ENCODE measurements around the gene MAN1B1.

Gene MAN1B1

DNA sequence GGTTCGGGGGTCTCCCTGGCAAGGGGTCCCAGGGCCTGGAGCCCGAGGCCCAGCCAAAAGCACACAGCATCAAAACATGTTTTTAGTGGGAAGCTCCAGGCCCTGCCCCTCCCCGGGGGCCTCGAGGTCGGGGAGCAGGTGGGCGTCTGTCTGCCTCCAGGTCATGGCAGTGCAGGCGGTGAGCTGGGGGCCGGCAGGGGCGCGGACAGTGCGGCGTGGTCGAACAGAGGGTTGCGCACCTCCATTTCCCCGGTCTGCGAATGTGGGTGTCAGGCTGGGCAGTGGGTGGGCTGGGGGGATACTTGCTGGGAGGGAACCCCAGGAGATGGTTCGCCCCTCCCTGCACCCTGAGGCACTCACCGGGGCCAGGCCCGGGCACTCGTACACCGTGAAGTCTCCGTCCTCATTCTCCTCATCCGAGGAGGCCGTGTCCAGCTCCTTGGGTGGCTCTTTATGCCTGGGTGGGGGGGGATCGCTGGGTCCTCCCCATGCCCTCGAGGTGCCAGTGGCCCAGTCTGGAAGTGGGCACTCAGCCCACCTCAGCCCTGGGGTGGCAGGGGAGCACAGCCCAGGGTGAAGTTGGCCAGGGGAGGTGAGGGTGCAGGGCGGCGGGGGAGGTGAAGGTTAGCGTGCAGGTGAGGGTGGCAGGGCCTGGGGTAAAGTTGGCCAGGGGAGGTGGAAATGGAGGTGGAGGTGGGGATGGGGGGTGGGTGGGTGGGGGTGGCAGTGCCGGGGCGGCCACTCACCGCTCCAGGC lies 47.0 kb upstream of the MAN1B1 start:
- TF ChIP-seq, protein P1, sequence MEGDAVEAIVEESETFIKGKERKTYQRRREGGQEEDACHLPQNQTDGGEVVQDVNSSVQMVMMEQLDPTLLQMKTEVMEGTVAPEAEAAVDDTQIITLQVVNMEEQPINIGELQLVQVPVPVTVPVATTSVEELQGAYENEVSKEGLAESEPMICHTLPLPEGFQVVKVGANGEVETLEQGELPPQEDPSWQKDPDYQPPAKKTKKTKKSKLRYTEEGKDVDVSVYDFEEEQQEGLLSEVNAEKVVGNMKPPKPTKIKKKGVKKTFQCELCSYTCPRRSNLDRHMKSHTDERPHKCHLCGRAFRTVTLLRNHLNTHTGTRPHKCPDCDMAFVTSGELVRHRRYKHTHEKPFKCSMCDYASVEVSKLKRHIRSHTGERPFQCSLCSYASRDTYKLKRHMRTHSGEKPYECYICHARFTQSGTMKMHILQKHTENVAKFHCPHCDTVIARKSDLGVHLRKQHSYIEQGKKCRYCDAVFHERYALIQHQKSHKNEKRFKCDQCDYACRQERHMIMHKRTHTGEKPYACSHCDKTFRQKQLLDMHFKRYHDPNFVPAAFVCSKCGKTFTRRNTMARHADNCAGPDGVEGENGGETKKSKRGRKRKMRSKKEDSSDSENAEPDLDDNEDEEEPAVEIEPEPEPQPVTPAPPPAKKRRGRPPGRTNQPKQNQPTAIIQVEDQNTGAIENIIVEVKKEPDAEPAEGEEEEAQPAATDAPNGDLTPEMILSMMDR (IDR thresholded peaks at IDR 0.05; ENCODE audit: poor library complexity, severe bottlenecking): no peak
- no peak for ATAC-seq (ENCODE audit: low read depth)
- Histone ChIP-seq H3K4me3 (ENCODE audit: severe bottlenecking) (no peak overlapping the region), H3K27ac (ENCODE audit: poor library complexity, severe bottlenecking) (no peak overlapping the region), H3K9me3 (ENCODE audit: severe bottlenecking) (no peaks in the 10 kb centered on the region), H3K36me3 (ENCODE audit: low read depth) (peaks cover 9% of the 10 kb centered on the region), H3K4me1 (ENCODE audit: insufficient read depth, poor library complexity, severe bottlenecking) (peaks cover under 1% of the 10 kb centered on the region), H3K27me3 (ENCODE audit: insufficient read depth, poor library complexity, severe bottlenecking) (no peaks in the 10 kb centered on the region)
- no peak for DNase-seq (ENCODE audit: low spot score)

DNA sequence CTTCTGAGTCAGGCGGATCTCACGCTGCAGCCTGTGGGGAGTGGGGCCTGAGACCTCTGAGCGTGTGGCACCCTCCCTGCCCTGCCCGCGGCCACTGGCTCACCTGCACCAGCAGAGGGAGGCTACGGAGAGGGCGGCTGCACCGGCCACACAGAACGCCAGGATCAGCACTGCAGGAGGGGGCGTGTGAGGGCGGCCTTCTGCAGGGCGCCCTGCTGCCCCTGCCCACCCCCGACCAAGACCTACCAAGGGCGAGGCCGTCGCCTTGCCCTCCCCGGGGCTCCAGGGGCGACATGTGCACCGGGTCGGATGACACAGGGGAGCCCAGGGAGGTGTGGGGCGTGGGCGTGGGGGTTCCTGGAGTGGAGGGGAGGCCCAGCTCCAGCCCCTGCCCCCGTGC lies 46.2 kb upstream of the MAN1B1 start:
- Histone ChIP-seq H3K36me3 (ENCODE audit: low read depth) (peaks cover 9% of the 10 kb centered on the region), H3K4me3 (ENCODE audit: severe bottlenecking) (no peak overlapping the region), H3K27ac (ENCODE audit: poor library complexity, severe bottlenecking) (no peak overlapping the region), H3K27me3 (ENCODE audit: insufficient read depth, poor library complexity, severe bottlenecking) (no peaks in the 10 kb centered on the region), H3K9me3 (ENCODE audit: severe bottlenecking) (no peaks in the 10 kb centered on the region), H3K4me1 (ENCODE audit: insufficient read depth, poor library complexity, severe bottlenecking) (no peaks in the 10 kb centered on the region)
- ATAC-seq (ENCODE audit: low read depth) (no peak), DNase-seq (ENCODE audit: low spot score) (no peak)
- TF ChIP-seq, protein P1 (IDR thresholded peaks at IDR 0.05; ENCODE audit: poor library complexity, severe bottlenecking): no peak

DNA sequence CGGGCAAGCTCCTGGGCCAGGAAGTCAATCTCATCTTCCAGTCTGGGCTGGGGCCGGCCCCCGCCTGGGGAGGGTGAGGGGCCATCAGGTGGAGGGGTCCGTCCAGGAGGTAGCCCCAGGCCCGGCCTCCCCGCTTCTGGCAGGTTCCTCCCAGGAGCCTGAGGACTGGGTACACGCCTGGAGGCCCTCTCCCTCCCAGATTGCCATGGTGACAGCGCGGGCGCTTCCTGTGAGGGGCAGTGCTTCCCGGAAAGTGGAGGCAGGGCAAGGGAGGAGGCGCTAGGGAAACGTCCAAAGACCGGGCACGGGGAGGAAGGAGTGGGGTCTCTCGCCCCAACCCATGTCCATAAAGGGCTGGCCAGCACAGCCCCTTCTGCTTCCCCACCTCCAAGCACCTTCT lies 45.7 kb upstream of the MAN1B1 start:
- no peaks in the 10 kb centered on the region for H3K27me3 ChIP-seq (ENCODE audit: insufficient read depth, poor library complexity, severe bottlenecking)
- ATAC-seq (ENCODE audit: low read depth): no peak
- no peak overlapping the region for H3K4me3 ChIP-seq (ENCODE audit: severe bottlenecking)
- no peak overlapping the region for H3K27ac ChIP-seq (ENCODE audit: poor library complexity, severe bottlenecking)
- H3K4me1 ChIP-seq (ENCODE audit: insufficient read depth, poor library complexity, severe bottlenecking): no peaks in the 10 kb centered on the region
- H3K36me3 ChIP-seq (ENCODE audit: low read depth): peaks cover 9% of the 10 kb centered on the region
- H3K9me3 ChIP-seq (ENCODE audit: severe bottlenecking): no peaks in the 10 kb centered on the region
- no peak for DNase-seq (ENCODE audit: low spot score)
- TF ChIP-seq, protein P1 (IDR thresholded peaks at IDR 0.05; ENCODE audit: poor library complexity, severe bottlenecking): no peak

DNA sequence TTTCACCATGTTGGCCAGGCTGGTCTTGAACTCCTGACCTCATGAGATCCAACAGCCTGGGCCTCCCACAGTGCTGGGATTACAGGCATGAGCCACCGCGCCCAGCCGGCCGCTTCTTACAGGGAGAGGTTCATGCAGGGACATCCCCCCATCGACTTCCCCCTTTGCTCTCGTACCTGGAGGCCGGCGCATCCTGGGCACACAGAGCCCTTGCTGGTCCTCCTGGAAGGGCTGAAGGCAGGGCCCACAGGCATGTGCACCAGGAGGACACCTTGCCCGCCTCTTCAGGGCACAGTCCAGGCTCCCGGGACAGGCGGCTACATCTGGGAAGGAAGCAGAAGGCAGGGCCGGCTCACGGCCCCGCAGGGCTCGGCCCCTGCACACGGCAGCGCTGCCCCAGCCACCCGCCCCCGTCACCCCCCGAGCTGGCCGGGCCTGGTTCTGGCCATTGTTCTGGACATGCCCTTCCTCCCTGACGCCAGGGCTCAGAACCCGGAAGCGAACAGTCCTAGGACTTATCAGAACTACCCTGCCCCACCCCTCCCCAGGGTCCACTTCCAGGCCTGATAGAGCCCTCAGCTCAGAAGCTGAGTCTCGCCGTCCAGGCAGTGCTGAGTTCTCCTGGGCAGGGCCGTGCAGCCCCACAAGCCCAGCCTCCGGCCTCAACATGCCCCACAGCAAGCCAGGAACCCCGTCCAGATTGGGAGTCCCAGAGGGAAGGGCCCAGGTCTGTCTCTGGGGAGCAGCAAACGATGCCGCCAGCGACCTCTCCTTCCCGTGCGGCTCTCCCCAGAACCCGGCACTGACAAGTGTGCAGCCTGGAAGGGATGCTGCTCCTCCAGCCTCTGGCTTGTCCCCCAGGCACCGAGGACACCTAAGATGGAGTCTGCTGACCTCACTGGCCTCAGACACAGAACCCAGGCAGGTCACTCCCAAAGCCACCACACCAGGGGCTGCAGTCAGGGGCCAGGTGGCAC lies 43.7 kb upstream of the MAN1B1 start:
- no peaks in the 10 kb centered on the region for H3K4me1 ChIP-seq (ENCODE audit: insufficient read depth, poor library complexity, severe bottlenecking)
- DNase-seq (ENCODE audit: low spot score): no peak
- no peaks in the 10 kb centered on the region for H3K27me3 ChIP-seq (ENCODE audit: insufficient read depth, poor library complexity, severe bottlenecking)
- peaks cover 9% of the 10 kb centered on the region for H3K36me3 ChIP-seq (ENCODE audit: low read depth)
- H3K27ac ChIP-seq (ENCODE audit: poor library complexity, severe bottlenecking): no peak overlapping the region
- H3K4me3 ChIP-seq (ENCODE audit: severe bottlenecking): no peak overlapping the region
- H3K9me3 ChIP-seq (ENCODE audit: severe bottlenecking): no peaks in the 10 kb centered on the region
- no peak for ATAC-seq (ENCODE audit: low read depth)
- TF ChIP-seq, protein P1 (IDR thresholded peaks at IDR 0.05; ENCODE audit: poor library complexity, severe bottlenecking): no peak
